Brain microvascular endothelial cell (primary cell): ENCODE data around the gene PIWIL4.

ENCODE experiments used
- DNase-seq: peaks from one replicate; pipeline ENCODE4 v3.0.0-alpha.2; 2020
- H3K27ac ChIP-seq: fragments of 250-450 bp; sonication (Bioruptor Pico); 2 replicates; pipeline ENCODE4 v1.5.1; 2020; ENCODE audit warnings: mild to moderate bottlenecking, moderate library complexity
- H3K27me3 ChIP-seq: fragments of 250-450 bp; sonication (Bioruptor Pico); replicated peaks from 2 replicates; pipeline ENCODE4 v1.5.1; 2020; ENCODE audit warnings: mild to moderate bottlenecking
- H3K36me3 ChIP-seq: fragments of 250-450 bp; sonication (Bioruptor Pico); replicated peaks from 2 replicates; pipeline ENCODE4 v1.5.1; 2020; ENCODE audit warnings: mild to moderate bottlenecking
- H3K4me3 ChIP-seq: 2 replicates; pipeline ENCODE4 v1.5.1; 2011; ENCODE audit warnings: low read depth, mild to moderate bottlenecking, control low read depth, low read length, moderate library complexity
- CTCF ChIP-seq: IDR thresholded peaks from 2 replicates; pipeline ENCODE4 v1.5.1; 2011; ENCODE audit warnings: low read depth, mild to moderate bottlenecking, moderate library complexity, low read length, control low read depth, inconsistent platforms; ENCODE audit errors: missing control alignments
- in situ Hi-C: cut with HindIII; loops from 2 replicates; pipeline ENCODE4 v1.10.0; 2017; ENCODE audit warnings: low sequenced_read_pairs, low pct_ligation_motif_present

PIWIL4 gene

GRCh38 chr11:94668212-94668793 is 101.1 kb downstream of the PIWIL4 start:
- in situ Hi-C loops, result no loop called here
- Histone ChIP-seq H3K27ac (no peak overlapping the region), H3K36me3 (no peaks in the 10 kb centered on the region), H3K27me3 (no peaks in the 10 kb centered on the region), H3K4me3 (no peak overlapping the region)
- no peak for DNase-seq
- no peak for TF ChIP-seq CTCF

DNA sequence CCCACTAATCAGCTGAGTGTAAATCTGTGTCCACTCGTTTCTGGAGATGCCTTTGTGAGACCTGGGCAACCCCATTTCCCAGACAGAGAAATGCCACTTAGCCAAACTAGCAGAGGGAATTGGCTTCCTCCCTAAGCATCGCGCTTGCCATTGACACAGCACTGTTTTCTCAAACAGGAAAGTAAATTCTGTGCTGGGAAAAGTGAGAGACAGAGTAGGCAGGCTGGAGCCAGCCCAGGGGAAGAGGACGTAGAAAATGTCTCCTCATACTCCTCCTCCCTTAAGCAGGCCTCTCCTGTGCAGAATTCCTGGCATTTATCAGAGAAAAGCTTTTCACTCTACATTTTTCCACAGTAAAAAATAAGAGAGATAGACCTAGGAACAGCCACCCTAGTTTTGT is 101.9 kb downstream of the PIWIL4 start:
- no peak for TF ChIP-seq CTCF
- Histone ChIP-seq H3K27ac (no peak overlapping the region), H3K27me3 (no peaks in the 10 kb centered on the region), H3K4me3 (no peak overlapping the region), H3K36me3 (no peaks in the 10 kb centered on the region)
- no peak for DNase-seq
- in situ Hi-C loops, result no loop called here
